NB4 (cell line): Measurements from ENCODE around the gene EEF1A2.
A peak's percentile ranks its signal among the peaks of the same experiment; 100 is the strongest.

Experiments used
- DNase-seq: peaks from one replicate; pipeline ENCODE4 v3.0.0; 2010; ENCODE audit warnings: low read depth
- H3K4me3 ChIP-seq: one replicate; pipeline ENCODE4 v1.5.1; 2011; ENCODE audit warnings: mild to moderate bottlenecking, low read depth, low read length, moderate library complexity
- MYC ChIP-seq: IDR thresholded peaks from 2 replicates; pipeline ENCODE4 v1.6.1; 2011; ENCODE audit warnings: low read depth, low read length
- POLR2A ChIP-seq: IDR thresholded peaks from 2 replicates; pipeline ENCODE4 v1.6.1; 2011; ENCODE audit warnings: mild to moderate bottlenecking; ENCODE audit not compliant: insufficient read length; ENCODE audit errors: extremely low read depth
- TF ChIP-seq, protein P1 (sequence below): IDR thresholded peaks from one replicate; pipeline ENCODE4 v1.5.1; 2012; ENCODE audit warnings: low read depth, low read length
- TF ChIP-seq, protein P2 (sequence below): IDR thresholded peaks from 2 replicates; pipeline ENCODE4 v1.6.1; 2011; ENCODE audit warnings: low read depth, low read length

EEF1A2 gene

DNA sequence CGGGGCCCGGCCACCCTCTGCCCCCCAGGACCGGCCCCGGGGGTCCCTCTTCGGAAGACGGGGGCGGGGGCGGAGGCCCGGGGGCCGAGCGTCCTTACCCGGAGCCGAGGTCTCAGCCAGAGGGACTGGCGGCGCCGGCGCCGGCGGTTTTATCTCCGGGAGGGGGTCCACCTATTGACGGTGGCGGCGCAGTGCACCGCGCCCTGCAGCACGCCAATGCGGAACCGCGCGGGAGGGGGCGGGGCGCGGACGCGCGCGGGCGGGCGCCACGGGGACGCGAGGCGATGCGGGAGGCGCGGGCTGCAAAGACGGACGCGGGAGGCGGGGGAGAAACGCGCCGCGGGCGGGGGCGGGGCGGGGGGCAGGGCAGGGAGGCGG lies at the start of gene EEF1A2:
TSS of gene EEF1A2 (minus strand) at position 124 of the 378 bp plus-strand sequence. CDS start 1,320 bp downstream, outside the sequence.
- H3K4me3 ChIP-seq: no peak within 1 kb of the TSS
- no peak for TF ChIP-seq POLR2A
- TF ChIP-seq, protein P1, sequence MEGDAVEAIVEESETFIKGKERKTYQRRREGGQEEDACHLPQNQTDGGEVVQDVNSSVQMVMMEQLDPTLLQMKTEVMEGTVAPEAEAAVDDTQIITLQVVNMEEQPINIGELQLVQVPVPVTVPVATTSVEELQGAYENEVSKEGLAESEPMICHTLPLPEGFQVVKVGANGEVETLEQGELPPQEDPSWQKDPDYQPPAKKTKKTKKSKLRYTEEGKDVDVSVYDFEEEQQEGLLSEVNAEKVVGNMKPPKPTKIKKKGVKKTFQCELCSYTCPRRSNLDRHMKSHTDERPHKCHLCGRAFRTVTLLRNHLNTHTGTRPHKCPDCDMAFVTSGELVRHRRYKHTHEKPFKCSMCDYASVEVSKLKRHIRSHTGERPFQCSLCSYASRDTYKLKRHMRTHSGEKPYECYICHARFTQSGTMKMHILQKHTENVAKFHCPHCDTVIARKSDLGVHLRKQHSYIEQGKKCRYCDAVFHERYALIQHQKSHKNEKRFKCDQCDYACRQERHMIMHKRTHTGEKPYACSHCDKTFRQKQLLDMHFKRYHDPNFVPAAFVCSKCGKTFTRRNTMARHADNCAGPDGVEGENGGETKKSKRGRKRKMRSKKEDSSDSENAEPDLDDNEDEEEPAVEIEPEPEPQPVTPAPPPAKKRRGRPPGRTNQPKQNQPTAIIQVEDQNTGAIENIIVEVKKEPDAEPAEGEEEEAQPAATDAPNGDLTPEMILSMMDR: no peak
- TF ChIP-seq, protein P2, sequence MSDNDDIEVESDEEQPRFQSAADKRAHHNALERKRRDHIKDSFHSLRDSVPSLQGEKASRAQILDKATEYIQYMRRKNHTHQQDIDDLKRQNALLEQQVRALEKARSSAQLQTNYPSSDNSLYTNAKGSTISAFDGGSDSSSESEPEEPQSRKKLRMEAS: no peak
- no peak for TF ChIP-seq MYC
- no peak for DNase-seq

DNA sequence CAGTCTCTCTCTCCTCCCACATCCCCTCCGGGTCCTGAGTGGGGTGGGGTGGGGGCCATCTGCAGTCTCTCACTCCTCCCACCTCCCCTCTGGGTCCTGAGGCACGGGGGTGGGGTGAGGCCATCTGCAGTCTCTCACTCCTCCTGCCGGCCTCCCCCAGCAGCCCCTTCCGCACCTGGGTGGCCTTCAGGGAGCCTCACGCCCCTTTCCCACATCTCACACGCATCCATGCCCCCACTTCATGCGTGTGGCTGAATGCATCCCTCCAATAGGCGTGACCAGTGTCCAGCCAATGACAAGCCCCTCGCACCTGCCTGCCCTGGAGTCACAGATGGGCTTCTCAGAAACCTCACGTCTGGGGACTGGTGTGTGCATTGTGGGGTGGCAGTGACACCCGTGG lies 49.7 kb upstream of the EEF1A2 start:
- TF ChIP-seq POLR2A (no peak), MYC (no peak)
- TF ChIP-seq, protein P1: no peak
- TF ChIP-seq, protein P2: no peak
- H3K4me3 ChIP-seq: no peak overlapping the region
- DNase-seq: no peak

DNA sequence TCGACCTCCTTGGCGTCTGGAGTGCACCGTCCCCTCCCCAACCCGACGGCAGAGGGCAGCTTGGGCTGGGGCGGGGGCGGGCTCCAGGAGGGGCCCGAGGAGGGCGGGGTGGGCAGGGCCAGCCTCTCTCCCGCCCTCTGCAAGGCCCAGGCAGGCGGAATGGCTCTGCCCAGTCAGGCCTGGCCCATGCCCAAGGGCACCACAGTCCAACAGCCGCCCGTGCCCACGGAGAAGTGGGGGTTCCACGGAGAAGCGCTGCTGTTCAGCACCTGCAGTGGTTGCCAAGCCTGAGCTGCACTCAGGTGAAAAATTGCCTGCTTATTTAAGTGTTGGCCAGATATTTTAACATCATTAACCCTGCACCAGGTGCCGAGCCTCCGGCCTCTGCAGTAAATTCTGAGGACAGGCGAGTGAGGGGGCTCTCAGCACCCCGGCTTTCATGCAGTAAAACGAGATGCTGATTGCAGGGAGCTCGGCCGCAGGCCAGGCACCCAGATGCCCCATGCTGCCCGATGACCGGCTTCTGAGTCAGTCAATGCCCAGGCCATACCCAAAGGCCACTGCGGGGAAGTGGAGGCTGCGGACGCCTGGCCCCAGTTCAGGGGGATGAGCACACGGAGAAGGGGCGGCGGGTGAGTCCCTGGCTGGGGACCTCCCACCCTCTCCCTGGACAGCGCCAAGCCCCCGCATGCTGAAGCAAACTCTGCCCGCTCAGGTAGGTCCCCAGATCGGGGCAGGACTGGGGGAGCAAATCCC lies 49.0 kb upstream of the EEF1A2 start, which contains the start of gene SRMS:
TSS of gene SRMS (minus strand) at position 25 of the 756 bp plus-strand sequence. CDS start 286 bp downstream, outside the sequence.
- H3K4me3 ChIP-seq: no peak within 1 kb of the TSS
- peak; percentile 42 for DNase-seq
- TF ChIP-seq POLR2A (no peak), MYC (no peak)
- TF ChIP-seq, protein P1: no peak
- TF ChIP-seq, protein P2: no peak

DNA sequence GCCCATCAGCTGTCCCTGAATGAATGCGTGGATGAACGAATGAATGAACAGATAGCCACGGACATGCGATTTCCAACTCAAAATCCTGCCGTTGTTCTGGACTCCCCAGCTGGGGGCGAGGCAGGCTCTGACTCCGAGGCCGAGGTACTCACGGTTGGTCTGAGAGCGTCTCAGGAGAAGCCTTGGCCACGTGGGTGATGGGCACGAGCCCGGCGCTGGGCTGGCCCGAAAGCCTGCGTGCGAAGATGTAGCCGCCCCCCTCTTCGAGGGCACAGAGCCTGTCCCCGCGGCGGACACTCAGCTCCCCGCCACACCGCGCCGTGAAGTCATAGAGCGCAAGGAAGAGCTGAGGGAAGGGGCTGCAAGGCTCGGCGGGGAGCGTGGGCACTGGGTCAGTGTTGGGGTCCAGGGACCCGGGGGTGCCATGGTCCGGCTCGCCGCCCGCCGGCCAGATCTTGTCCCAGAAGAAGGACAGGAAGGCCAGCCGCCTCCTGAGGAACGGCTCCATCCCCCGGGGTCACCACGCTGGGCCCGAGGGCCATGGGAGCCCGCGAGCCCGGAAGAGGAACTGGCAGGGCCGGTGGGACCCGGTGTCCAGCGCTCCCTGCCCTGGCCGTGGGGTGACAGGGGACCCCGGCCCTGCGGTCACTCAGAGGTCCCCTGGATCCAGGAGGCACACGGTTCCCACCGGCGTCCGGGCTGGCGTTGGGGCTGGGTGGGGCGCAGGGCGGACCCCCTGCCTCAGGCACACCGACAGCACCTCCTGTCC lies 48.3 kb upstream of the EEF1A2 start:
- TF ChIP-seq, protein P2: peak; percentile 26; the same call in 1 of the 2 replicates
- TF ChIP-seq MYC: no peak
- no peak overlapping the region for H3K4me3 ChIP-seq
- DNase-seq: no peak

DNA sequence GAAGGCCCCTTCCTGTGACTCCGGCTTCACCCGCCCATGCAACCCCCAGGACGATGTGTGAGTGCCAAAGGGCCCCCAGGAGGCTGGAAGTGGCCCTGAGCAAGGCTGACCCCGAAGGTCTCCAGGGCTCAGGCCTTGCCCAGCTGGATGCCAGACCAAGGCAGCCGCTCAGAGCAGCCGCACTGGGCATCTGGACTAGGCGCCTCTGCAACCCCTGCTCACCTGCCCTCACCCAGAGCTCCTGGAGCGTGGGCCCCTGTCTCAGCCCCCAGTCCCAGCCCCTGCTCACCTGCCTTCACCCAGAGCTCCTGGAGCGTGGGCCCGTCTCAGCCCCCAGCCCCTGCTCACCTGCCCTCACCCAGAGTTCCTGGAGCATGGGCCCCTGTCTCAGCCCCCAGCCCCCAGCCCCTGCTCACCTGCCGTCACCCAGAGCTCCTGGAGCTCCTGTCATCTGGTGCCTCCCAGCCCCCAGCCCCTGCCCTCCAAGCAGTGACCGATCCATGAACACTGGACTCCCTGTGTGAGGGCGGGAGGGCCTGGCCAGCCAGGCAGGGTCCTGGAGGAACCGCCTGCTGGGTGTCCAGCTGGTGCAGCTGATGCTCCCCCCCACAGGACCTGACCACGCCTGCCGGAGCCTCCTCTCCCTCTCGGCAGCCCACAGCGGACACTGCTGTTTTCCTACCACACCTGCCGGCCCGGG lies 47.5 kb upstream of the EEF1A2 start:
- TF ChIP-seq, protein P2: no peak
- TF ChIP-seq MYC: no peak
- TF ChIP-seq POLR2A: no peak
- TF ChIP-seq, protein P1: no peak
- DNase-seq: no peak
- H3K4me3 ChIP-seq: no peak overlapping the region
